Measurements from ENCODE around the gene RPL31. TPM values are rescaled to one million over a fixed set of nuclear protein-coding genes. Genes with fewer than 3 reads are reported as not detected.

Gene RPL31
- total RNA-seq, 1 donor from 2014 or later = 1,183 TPM

DNA sequence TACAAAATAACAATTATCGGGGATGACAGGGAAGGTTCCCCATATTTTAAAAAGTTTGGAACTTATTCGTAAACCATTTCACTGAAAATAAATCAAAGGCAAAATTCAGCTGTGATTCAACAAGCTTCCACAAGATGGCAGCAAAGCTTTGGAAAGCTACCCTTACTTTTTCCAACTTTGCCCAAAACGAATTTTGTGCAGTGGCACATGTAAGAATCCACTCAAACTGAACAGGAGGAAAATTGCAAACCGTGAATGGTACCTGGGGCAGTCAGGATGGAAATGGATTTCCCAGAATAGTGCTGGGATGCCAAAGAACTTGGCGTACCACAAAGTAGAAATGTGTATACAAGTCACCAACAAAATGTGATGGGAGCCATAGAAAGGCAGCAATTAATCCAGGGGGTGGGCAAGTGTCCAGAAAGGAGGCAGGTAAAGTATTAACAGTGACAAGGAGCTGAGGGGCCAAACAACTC is 10.7 kb downstream of the RPL31 start:
- ATAC-seq (peak; percentile 34), DNase-seq (ENCODE audit: low spot score) (no peak)
- intact Hi-C loops (cut with DNase I) = no loop called here

DNA sequence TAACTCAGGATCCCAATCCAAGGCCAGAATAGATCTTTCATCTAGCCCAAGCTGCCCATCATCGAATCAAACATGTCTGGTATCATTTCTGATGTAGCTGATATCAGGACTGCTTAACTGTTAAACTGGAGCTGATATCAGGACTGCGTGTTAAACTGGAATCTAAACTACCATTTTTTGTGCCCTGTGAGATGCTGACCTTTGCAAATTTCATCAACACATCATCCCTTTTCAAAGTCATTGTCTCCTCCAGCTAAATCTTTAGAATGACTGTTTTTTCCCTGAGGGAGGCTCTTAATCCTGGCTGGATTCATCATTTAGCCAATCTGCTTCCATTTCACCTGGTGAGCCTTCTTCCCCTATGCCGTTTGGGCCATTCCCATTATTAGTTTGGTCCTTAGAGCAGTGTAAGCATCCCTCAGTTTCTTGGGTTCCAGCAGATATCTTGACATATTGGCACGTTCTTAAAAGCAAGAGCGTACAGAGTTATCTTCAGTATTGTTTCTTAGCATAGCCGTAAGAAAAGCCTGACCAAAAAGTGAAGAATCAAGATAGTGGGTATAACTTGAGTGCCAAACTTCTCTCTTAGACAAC is 12.3 kb downstream of the RPL31 start:
- intact Hi-C loops (cut with DNase I) = no loop called here
- no peak for ATAC-seq
- no peak for DNase-seq (ENCODE audit: low spot score)

DNA sequence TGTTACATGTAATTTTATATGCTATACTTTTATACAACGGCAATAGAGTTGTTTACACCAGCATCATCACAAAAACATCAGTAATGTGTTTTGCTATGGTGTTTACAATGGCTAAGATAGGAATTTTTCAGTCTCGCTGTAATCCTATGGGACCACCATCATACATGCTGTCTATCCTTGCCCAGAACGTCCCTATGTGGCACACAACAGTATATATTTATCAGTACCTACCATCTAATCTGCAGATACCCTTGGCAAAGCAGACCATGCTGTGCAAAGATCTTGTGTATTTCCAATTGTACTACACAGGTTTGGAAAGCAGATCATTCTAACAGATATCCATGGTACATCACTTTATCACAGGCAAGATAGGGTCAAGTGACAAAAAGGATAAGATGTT is 15.3 kb downstream of the RPL31 start:
- no peak for ATAC-seq
- intact Hi-C loops (cut with DNase I) = no loop called here

DNA sequence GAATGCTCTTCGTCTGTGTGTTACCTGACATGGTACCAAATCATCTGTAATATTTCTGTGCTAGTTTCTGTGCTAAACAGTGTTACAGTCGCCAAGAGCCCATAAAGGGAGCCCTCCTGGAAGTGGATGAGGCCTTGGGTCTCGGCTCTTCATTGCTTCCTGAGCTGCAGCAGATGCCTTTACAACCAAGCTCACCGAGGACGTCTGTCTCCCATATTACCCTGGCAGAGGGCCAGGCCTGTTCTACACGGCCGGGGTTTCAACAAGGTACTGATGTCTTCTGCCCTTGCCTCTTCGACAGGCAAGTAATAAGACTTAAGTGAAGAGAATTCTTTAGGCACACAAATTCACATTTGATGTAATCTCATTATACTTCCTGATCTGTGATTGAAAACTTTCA is 16.8 kb downstream of the RPL31 start:
- ATAC-seq = no peak
- intact Hi-C loops (cut with DNase I) = no loop called here
- DNase-seq (ENCODE audit: low spot score) = no peak

More for the DNA sequence above, 15.3 kb downstream of the RPL31 start:
- DNase-seq (ENCODE audit: low spot score) = no peak

DNA sequence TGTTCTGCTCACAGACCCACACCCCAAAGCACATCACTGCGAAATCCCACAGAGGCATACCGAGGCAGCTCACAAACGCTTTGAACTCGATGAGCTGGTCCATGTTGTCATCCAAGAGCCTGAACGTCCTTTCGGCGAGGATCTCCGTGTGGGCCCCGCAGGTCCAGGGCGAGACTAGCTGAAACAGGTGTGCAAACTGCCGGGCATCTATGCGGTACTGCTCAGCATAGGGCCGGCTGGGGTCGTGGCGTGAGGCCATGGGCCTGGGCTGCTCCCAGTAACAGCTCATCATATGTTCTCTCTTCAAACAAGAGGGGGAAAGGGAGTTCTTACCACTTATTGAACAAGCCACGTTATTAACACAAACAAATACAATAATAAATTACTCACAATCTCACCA is 20.1 kb downstream of the RPL31 start:
- intact Hi-C loops (cut with DNase I) = no loop called here
- ATAC-seq = no peak
- no peak for DNase-seq (ENCODE audit: low spot score)

DNA sequence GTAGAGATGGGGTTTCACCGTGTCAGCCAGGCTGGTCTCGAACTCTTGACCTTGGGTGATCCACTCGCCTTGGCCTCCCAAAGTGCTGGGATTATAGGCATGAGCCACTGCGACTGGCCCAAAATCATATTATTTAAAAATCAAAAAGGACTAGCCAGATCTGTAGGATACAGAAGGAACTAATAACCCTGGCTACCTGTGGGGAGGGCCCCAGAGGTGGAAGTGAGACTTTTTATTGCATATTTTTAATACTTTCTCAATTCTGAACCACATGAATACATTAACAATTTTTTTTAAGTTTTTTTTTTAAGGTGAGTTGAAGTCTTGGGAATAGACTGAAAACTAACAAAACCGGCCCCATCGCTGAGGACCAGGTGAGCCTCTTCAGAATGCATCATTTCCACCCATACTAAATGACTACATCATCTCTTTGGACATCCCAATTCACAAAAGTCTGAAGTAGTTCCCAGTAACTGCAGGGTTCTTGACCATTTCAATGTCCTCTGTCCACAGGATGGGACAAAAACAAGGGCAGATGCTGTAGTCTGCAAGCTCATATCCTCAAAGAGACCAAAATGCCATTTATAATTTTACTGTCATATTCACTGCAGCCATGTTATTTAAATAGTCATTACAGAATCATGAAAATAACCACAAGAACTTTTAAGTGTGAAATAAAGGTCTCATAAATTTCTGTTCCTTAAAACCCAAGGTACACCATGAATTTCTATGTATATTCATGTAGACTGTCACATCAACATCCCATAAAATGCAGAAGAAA is 21.4 kb downstream of the RPL31 start:
- DNase-seq (ENCODE audit: low spot score) (no peak), ATAC-seq (no peak)
- intact Hi-C loops (cut with DNase I) = no loop called here

DNA sequence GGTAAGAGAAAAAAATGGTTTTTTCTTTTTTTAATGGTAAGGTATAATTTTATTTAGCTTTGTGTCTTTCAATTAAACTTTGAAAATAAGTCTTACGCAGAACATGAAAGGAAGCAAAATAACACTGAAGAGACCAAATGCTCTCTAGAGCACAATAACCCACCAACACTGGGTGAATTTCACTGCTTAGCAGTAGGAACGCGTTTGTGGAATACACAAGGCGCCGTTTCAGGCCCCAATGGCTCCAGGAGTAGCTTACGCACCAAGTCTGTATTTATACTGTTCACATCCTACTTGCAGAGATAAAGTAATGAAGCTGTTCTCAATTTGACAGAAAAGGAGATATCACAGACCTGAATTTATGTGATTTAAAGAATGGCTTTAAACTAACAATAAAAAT is 23.5 kb downstream of the RPL31 start:
- intact Hi-C loops (cut with DNase I) = no loop called here
- DNase-seq (ENCODE audit: low spot score) (no peak), ATAC-seq (no peak)

DNA sequence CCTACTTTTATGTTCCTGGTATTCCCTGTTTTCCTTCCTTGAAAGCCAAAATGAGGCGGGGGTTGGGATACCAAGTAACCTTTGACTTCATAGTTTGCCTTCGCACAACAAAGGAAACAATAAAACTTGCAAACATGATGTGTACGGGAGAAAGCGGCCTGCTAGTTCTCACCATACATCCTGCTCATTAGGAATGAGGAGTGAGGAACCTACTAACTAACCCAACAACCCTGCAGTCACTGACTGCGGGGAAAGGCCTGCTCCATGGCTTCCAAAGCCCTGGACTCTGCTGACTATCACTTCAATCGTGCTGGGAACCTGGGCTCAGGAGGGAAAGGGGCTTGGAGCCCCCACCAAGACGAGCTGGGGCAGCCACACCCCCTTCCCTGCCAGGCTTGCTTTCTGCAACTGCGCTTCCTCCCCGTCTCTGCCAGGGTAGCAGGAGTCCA is 24.2 kb downstream of the RPL31 start:
- ATAC-seq (no peak), DNase-seq (ENCODE audit: low spot score) (no peak)
- intact Hi-C loops (cut with DNase I) = no loop called here

DNA sequence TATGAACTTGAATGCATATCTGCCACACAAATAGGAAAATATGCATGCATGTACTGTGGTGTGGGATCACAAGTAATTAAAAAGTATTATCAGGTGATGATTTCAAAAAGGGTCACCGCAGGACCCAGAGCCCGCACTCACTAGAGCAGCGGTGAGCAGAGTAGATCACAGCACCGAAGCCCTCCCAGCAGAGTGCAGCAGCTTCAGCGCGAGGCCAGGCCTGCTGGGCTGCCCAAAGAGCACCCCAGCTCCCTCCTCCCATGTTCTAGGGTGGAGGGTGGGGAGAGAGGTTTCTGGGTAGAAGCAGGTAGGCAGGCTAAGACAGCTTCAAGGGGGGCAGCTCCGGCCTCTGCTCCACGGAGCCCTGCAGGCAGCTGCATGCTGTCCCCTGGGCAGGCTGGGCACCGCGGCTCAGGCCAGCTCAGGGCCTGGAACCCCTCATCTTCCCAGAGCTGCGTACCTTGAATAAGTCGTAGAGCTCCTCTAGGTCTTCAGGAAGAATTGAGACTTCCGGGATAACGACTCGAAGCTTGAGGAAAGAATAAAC is 24.9 kb downstream of the RPL31 start:
- DNase-seq (ENCODE audit: low spot score) (no peak), ATAC-seq (no peak)
- intact Hi-C loops (cut with DNase I) = no loop called here

DNA sequence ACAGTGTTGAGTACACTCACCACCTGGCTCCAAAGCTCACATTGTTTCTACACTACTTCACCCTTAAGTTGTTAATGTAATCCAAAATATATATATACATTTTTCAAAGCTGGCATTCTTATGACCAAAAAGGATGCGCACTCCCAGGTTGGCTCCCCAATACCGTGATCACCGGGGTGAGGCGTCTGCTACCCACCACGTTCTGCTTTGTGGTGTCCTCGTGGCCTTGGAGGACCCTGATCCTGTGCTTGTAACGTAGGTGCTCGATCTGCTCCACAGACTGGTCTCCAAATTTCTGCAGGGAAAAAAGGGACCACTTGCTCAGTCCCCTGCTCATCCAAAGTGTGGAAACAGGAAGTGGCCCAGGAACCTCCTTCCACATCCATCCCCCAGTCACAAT is 25.8 kb downstream of the RPL31 start:
- intact Hi-C loops (cut with DNase I) = no loop called here
- DNase-seq (ENCODE audit: low spot score) (no peak), ATAC-seq (no peak)

DNA sequence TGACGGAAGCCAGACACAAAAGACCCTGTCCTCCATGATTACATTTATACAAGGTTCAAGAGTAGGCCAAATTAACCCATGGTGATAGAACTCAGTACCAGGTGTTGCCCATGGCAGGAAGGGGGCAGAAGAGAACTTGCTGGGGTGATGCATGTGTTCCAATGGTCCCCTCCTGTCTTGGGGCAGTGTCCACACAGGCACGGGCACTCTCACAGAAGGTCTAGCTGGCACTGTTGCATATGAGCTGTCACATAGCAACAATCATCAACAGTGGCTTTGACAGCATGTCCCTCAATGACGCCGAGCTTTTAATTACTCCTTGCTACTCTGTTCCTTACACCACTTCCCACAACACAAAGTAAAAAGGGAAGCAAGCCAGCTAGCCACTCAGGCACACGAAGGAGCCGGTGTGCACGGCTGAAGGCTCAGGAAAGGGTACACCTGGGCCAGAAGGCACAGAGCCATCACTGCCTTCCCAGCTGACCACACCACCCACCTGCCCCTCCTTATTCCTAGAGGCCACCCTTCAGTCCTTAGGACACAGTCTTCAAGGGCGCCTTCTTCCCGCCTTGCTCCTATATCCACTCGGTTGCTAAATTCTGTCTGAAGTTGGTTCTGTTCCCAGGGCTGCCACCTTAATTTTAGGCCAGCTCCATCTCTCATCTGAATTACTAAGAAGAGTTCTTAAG is 28.9 kb downstream of the RPL31 start:
- DNase-seq (ENCODE audit: low spot score) (no peak), ATAC-seq (no peak)
- intact Hi-C loops (cut with DNase I) = no loop called here

DNA sequence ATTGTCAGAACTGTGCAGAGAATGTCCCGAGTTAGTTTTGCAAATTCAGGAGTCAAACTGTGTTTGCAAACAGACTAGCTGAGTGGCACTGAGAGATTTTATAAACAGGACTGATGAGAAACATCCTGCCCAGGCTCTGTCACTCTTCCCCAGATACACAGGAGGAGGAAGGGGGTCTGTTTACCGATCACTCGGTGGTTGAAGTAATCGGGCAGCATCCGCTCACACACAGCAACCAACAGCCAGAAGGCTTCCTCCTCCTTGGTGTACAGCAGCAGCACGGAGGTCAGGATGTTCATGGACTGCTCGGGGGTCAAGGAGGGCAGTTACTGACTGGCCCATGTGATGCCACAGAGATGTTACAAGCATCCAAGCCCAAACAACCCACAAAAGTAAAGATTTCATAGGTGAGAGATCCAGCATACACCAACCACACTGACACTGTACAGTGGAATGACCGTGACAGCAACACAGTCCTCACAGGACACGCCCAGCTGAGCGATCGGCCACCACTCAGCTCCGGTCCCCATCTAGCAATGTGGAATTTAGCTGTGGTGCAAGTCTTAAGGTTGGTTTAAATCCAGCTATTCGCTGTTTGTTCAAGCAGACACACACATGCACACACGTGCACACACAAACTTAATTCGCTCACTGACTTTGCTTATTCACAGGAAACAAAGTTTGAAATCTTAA is 30.1 kb downstream of the RPL31 start:
- intact Hi-C loops (cut with DNase I) = no loop called here
- DNase-seq (ENCODE audit: low spot score) (no peak), ATAC-seq (no peak)

DNA sequence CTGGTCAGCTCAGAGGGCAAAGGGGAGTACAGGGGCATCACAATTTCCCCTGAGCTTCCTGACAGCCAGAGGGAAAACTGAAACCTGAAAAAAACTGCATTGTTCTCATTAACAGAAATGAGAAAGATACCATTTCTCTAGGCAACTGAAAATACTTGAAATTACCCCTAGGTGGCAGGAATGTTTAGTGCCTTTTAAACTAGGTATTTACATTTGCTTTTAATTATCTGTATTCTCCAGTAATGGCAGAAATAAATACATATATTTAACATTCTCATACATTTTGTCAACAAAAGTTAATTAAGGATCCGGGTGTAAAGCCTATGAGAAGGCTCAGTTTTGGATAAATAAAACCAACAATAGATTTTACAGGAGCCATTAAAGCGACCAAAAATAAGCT is 34.5 kb downstream of the RPL31 start:
- ATAC-seq = no peak
- intact Hi-C loops (cut with DNase I) = no loop called here
- no peak for DNase-seq (ENCODE audit: low spot score)

DNA sequence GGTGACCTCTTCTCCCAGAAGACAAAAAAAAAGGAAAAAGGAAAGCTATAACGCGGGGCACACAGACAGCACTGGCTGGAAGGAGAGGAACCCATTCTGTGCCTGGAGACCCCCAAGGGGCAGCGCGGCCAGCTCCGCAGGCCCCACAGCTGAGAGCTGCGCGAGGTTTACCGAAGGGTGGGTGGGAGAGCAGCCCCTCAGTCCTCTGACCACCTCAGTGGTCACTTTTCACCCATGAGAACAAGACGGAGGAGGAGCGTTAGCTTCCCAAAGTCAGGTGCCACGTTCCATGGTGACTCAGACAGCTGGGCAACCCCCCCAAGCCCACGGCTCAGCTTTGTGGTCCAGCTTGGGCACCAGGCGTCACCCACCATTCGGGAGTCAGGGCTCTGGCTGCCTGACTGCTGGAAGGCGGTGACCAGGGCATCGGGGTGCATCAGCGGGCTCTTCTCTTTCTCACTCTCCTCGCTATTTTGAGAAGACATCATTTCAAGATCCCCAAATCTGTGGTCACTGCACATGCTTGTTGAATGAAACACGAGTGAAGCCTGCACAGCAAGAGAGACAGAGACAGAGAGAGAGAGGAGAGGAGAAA is 35.2 kb downstream of the RPL31 start:
- DNase-seq (ENCODE audit: low spot score) = no peak
- ATAC-seq = no peak
- intact Hi-C loops (cut with DNase I) = no loop called here

DNA sequence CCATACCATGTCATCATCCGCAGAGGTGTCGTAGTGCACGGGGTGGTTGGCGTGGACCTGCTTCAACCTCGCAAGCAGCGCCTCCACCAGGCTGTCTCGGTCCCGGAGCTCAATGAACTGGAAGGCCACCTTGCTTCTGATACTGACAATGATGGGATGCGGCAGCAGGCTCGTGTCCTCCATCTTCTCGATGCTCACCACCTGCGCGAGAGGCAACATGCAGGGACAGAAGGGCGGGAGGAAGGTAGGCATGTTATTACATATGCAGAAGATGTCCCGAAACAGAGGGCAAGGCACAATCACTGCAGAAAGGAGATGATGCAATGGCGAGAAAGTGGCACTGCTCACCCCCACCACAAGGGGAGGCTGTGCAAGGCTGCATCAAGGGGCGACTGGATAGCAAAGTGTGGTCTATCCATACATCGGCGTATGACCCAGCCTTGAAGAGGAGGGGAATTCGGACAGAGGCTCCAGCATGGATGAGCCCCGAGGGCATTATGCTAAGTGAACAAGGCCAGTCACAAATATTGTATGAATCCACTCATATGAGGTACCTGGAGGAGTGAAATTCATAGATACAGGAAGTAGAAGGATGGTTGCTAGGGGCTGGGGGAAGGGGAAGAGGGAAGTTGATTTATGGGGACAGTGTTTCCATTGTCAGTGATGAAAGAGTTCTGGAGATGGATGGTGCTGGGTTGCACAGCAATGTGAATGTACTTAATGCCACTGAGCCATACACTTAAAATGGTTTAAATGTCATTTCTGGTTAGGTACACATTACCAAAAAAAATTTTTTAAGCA is 36.6 kb downstream of the RPL31 start:
- ATAC-seq = peak; percentile 18
- no peak for DNase-seq (ENCODE audit: low spot score)
- intact Hi-C loops (cut with DNase I) = no loop called here

DNA sequence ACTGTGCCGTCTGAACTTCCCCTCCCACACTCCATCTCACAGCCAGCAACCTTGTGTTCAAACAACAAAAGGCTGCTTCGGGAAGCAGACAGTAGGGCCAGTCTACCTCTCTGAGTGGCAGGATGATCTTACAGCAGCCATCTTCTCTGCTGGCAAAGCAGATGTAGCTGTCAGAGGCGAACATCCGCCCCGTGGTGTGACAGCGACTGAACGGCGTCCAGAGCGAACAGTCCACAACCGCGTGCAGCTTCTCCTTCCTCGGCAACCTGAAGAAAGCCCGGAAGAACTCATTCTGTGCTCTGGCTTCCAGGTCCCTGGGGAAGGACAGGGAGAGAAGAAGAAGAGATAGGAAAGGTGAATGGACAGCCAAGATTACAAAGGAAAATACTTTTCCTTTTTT is 38.0 kb downstream of the RPL31 start:
- intact Hi-C loops (cut with DNase I) = no loop called here
- ATAC-seq (no peak), DNase-seq (ENCODE audit: low spot score) (no peak)

DNA sequence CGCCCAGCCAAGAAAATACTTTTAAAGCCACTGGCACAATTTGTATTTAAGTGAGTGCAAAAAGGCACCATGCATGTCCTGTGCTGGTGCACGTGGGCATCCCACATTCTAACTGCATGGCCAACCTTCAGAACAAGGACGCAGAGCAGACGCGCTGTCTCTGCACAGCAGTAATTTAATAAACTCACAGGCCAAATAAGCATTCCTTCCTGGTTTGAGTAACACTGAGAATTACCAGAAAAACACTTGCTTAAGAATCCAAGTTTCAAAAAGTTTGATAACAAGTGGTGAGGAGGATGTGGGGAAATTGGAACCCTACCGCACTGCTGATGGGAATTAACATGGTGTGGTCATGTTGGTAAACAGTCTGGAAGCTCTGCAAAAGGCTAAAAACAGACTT is 38.7 kb downstream of the RPL31 start:
- no peak for DNase-seq (ENCODE audit: low spot score)
- ATAC-seq = no peak
- intact Hi-C loops (cut with DNase I) = no loop called here

DNA sequence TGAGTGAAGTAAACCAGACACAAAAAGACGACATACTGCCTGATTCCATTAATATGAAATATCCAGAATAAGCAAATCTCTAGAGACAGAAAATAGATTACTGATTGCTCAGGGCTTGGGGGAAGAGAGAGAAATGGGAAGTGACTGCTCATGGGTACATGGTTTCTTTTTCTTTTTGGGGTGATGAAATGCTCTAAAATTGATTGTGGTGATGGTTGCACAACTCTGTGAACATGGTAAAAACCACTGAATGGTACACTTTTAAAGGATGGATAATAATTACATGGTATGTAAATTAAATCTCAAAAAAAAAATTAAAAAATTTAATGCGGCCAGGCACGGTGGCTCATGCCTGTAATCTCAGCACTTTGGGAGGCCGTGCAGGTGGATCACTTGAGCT is 39.3 kb downstream of the RPL31 start:
- intact Hi-C loops (cut with DNase I) = no loop called here
- no peak for ATAC-seq
- no peak for DNase-seq (ENCODE audit: low spot score)
